Stimulated activated CD4-positive, alpha-beta T cell treated with anti-CD3 and anti-CD28 coated beads, Interleukin-12 subunit alpha, Interleukin-12 subunit beta, amount 100 ng/mL, for 4 hours (primary cell): ENCODE results near the gene SPSB4.
"Not testable (repeated sequence)": the region's sequence is repeated elsewhere in the genome, so short reads cannot be mapped to it uniquely, and the experiment has no call there.

Experiments
- DNase-seq: peaks from one replicate; pipeline ENCODE4 v3.0.0-alpha.2; 2020

Gene SPSB4

GRCh38 chr3:141050576-141051442, at the start of gene SPSB4:
TSS of gene SPSB4 (plus strand) at chr3:141051347. CDS start at chr3:141066105, 14,758 bp downstream.
- no peak for DNase-seq

GRCh38 chr3:141006344-141006743, 44.8 kb upstream of the SPSB4 start:
- no peak for DNase-seq

DNA sequence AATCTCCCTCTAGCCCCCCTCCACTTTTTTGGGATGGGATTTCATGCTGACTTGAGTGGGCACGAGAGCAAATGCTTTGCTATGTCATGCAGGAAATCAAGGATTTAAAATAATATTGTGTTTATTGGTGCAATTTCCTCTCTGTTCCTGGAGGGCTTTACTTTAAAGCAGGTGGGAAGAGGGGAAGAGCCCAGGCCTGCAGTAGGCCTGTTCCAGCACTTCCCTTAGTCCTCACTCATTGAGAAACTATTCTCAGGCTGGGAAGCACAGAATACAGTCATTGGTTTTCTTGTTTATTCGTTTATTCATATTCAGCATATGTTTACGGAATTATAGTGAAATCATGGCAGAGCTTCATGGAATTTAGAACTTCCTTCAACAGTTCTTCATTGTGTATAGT, 41.7 kb upstream of the SPSB4 start:
- no peak for DNase-seq

DNA sequence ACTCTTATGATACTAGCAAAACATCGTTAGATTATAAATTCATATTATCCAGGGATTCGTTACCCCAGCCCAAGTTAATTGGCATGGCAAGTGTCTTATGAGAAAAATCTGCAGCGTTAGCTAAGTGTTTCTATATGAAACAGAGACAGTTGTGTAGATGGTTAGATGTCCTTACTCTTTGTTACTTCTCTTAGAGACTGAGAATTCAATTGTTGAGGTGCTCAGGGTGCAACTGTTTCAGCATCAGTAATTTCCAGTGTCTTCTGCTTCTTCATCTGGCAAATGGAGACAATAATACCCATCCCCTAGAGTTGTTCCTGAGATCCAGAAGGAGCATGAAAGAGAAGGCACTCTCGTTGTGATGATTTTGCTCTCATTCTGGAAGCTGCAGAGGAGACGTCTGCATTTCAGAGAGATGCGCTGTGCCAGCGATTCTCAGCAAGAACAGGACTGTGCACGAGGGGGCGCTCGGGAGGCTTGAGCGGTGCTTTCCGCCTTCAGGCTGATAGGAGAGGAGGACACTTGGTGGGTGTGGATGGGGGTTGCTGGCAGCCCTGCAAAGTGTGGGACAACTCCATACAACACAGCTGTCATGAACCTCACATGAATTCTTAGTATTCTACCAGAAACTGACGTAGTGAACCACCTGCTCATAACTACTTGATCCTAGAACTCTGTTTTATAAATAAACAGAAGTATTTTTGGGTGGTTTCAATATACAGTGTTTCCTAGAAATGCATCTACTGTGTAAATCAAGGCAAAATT, 39.7 kb upstream of the SPSB4 start:
- peak; percentile 69 for DNase-seq

GRCh38 chr3:141011997-141012262, 39.2 kb upstream of the SPSB4 start:
- DNase-seq: no peak

DNA sequence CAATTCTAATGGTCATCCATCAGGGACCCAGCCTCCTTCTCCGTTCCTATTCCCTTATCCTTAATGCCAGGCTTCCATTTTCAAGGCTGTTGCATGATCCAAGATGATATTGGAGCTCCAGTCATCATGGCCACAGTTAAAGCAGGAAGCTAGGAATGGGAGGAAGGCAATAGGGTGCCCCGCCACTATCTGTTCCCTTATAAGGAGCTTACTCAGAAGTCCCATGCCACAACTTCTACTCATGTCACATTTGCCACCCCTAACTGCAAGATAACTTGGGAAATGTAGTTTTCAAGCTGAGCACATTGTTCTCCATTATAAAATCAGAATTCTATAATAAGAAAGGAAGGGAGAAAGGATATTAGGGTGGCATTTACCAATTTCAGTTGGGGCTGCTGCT, 38.6 kb upstream of the SPSB4 start:
- DNase-seq: no peak

DNA sequence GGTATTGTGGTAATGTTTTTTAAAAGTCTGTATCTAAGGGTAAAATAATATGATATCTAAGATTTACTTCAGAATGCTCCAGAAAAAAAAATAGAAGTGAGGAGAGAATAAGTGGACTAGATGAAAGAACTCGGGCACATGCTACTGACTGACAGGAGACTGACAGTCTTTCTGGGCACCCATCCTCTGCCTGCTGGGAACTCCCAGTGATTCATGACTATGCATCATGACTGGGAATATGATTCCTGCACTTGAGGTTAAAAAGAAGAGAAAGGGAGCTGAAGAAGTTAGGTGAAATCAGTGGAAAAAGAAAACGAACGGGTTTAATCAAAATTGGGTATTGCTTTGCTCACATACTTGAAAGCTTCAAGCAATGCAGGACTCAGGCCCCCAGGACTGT, 35.7 kb upstream of the SPSB4 start:
- DNase-seq: no peak

GRCh38 chr3:141017366-141018322, 33.5 kb upstream of the SPSB4 start:
- DNase-seq: not testable (repeated sequence)

DNA sequence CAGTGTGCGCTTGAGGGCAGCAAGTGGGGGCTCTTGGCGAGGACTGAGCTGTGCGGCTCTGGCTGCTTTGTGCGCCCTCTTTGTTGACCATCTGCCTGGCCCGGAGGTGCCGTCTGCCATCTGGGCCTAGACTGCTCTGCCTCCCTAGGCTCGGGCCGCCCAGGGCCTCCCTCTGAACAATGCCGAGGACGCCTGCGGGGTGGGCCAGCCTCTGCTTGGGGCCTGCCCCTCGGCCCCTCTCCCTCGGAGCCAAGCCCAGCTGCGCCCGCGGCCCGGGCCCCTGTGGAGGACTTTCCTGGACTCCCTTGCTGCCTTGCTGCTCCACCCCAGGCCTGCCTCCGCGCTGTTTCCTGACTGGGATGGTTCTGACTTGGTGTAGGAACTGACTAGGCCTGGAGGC, 31.9 kb upstream of the SPSB4 start:
- DNase-seq: no peak

- DNase-seq: no peak
Observed at GRCh38 chr3:141020143-141020830, 30.9 kb upstream of the SPSB4 start.

DNA sequence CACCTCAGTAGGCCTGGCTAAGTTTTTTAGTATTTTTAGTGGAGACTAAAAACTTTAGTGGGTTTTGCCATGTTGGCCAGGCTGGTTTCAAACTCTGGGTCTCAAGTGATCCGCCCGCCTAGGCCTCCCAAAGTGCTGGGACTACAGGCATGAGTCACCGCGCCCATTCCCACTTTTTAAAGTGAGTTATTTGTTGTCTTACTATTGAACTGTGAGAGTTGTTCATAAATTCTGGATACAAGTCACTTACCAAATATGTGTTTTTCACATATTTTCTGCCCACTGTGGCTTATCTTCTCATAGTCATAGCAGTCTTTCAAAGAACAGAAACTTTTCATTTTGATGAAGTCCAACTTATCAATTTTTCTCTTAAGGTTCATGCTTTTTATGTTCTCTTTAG, 29.9 kb upstream of the SPSB4 start:
- DNase-seq: no peak

GRCh38 chr3:141030296-141030695, 20.9 kb upstream of the SPSB4 start:
- no peak for DNase-seq

- no peak for DNase-seq
Observed at GRCh38 chr3:141039589-141039988, 11.6 kb upstream of the SPSB4 start.

- no peak for DNase-seq
Observed at GRCh38 chr3:141044695-141045641, 6.2 kb upstream of the SPSB4 start.

DNA sequence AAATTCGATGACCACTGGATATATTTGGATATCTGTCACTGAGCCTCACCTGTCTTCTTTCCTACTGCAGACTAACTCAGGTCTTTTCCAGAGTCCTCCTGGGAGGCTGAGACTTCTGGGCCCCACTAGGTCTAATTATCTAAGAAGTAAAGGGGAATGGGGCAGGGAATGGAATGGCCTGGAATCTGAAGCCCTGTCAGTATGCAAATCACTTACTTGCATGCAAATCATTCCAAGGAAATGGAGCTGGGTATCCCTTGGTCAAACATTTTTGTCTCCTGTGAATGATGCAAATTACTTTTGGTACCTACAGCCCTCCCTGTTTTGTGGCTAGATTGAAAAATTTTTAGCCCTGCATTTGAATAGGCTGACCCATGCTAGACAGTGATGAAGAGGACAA, 5.3 kb upstream of the SPSB4 start:
- DNase-seq: no peak

GRCh38 chr3:141047168-141047567, 4.0 kb upstream of the SPSB4 start:
- DNase-seq: no peak

- no peak for DNase-seq
Observed at GRCh38 chr3:141049681-141050080, 1.5 kb upstream of the SPSB4 start.

- no peak for DNase-seq
Observed at GRCh38 chr3:141051443-141052200, 475 bp downstream of the SPSB4 start.

DNA sequence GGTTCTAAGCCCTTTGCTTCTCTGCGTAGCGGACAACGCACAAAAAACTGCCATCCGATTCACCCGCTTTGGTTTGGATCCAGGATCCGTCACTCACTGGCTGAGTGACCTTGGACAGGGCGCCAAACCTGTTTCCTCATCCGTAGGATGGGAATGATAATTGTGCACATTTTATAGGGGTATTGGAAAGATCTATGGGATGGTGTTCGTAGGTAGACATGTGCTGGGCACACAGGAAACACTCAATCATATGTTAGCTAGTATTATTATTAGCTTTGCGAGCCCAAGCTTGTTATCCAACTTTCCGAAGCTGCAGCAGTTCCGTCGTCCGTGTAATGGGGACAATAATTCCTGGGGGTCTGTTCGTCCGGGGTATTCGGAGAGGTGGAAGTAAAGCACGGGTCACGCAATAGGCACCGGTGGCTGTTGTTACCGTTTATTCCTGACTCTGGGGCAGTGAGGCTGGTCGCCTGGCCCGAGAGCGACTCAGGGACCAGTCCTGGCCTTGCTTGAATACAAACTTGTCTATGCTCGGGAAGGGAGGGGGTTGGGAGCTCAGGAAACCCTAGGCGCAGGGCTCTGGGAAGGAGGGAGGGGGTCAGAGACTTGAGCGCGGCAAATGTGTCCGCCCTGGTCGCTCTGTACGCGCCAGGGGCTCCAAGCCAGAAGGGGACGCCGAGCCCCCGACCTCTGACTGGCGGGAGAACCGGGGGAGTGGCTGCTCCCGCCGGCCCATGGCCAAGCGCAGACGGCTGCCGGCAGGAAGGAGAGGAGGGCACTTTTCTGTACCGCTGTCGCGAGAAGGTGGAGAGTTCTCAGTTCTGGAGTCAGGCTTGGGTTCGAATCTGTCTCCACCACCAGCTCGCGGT, 1.3 kb downstream of the SPSB4 start:
- no peak for DNase-seq

GRCh38 chr3:141055136-141055535, 4.0 kb downstream of the SPSB4 start:
- DNase-seq: no peak
